HEK293 (cell line): ENCODE data around the gene PIK3C2G.

ENCODE experiments used
- CTCF ChIA-PET: fragments of 350-600 bp; formaldehyde crosslinking; extraction: SDS; loops from one replicate; lab custom pipeline; 2021; ENCODE audit warnings: antibody characterized with exemption; lab: Yijun Ruan, JAX
- POLR2A ChIA-PET: fragments of 300-600 bp; formaldehyde crosslinking; extraction: SDS; loops from one replicate; lab custom pipeline; 2020; ENCODE audit warnings: antibody characterized with exemption, inconsistent platforms; lab: Yijun Ruan, JAX
- H3K27ac ChIP-seq: fragments of 200-500 bp; sonication (Bioruptor generic); 2 replicates; pipeline ENCODE4 v1.5.1; 2014; ENCODE audit warnings: low read depth, low read length, control low read depth, inconsistent platforms; ENCODE audit errors: extremely low read depth
- H3K36me3 ChIP-seq, 2 experiments: fragments of 200-500 bp in 1 of 2; sonication (Bioruptor generic) in 1 of 2; 1 replicate in 1 of 2; 2 replicates in 1 of 2; pipeline ENCODE4 v1.5.1; 2014 to 2017; ENCODE audit warnings: inconsistent platforms in 2 of 2, low read length in 2 of 2; ENCODE audit not compliant: control insufficient read depth in 2 of 2, insufficient read depth in 1 of 2
- H3K4me1 ChIP-seq: fragments of 200-500 bp; sonication (Bioruptor generic); 2 replicates; pipeline ENCODE4 v1.5.1; 2014; ENCODE audit warnings: mild to moderate bottlenecking, low read length, inconsistent platforms; ENCODE audit not compliant: control insufficient read depth, insufficient read depth
- H3K4me3 ChIP-seq: 2 replicates; pipeline ENCODE4 v1.5.1; 2011; ENCODE audit warnings: low read depth, mild to moderate bottlenecking, control low read depth, low read length, moderate library complexity
- H3K9me3 ChIP-seq: fragments of 200-500 bp; sonication (Bioruptor generic); 2 replicates; pipeline ENCODE4 v1.5.1; 2014; ENCODE audit warnings: low read depth, low read length, inconsistent platforms; ENCODE audit not compliant: control insufficient read depth, insufficient read depth
- KLF1 ChIP-seq: fragments of 450-650 bp; formaldehyde crosslinking; IDR thresholded peaks from 2 replicates; pipeline ENCODE4 v1.5.1; 2016; ENCODE audit warnings: missing biosample characterization, missing genetic modification characterization
- SETDB1 ChIP-seq: IDR thresholded peaks from one replicate; pipeline ENCODE4 v1.6.1; 2017; ENCODE audit warnings: mild to moderate bottlenecking, low read length, moderate library complexity, mixed read lengths; ENCODE audit not compliant: insufficient read length
- SP3 ChIP-seq: fragments of 450-650 bp; formaldehyde crosslinking; IDR thresholded peaks from 2 replicates; pipeline ENCODE4 v1.5.1; 2016; ENCODE audit warnings: missing biosample characterization, missing genetic modification characterization
- SP7 ChIP-seq: fragments of 450-650 bp; formaldehyde crosslinking; IDR thresholded peaks from 2 replicates; pipeline ENCODE4 v1.5.1; 2016; ENCODE audit warnings: missing biosample characterization, missing genetic modification characterization
- WT1 ChIP-seq: fragments of 450-650 bp; formaldehyde crosslinking; IDR thresholded peaks from 2 replicates; pipeline ENCODE4 v1.5.1; 2016; ENCODE audit warnings: missing biosample characterization, missing genetic modification characterization
- ZNF10 ChIP-seq: fragments of 450-650 bp; formaldehyde crosslinking; IDR thresholded peaks from 2 replicates; pipeline ENCODE4 v1.5.1; 2017; ENCODE audit warnings: missing biosample characterization, missing genetic modification characterization
- ZNF214 ChIP-seq: fragments of 450-650 bp; formaldehyde crosslinking; IDR thresholded peaks from 2 replicates; pipeline ENCODE4 v1.5.1; 2017; ENCODE audit warnings: missing biosample characterization, mild to moderate bottlenecking, missing genetic modification characterization, borderline replicate concordance
- ZNF350 ChIP-seq: fragments of 450-650 bp; formaldehyde crosslinking; IDR thresholded peaks from 2 replicates; pipeline ENCODE4 v1.5.0; 2017; ENCODE audit warnings: missing biosample characterization, mild to moderate bottlenecking, missing genetic modification characterization
- ZNF354C ChIP-seq: fragments of 450-650 bp; formaldehyde crosslinking; IDR thresholded peaks from 2 replicates; pipeline ENCODE4 v1.5.1; 2016; ENCODE audit warnings: missing biosample characterization, missing genetic modification characterization, low read depth, borderline replicate concordance
- ZNF548 ChIP-seq: fragments of 450-650 bp; formaldehyde crosslinking; IDR thresholded peaks from 2 replicates; pipeline ENCODE4 v1.5.1; 2016; ENCODE audit warnings: missing biosample characterization, missing genetic modification characterization
- ZNF549 ChIP-seq: fragments of 450-650 bp; IDR thresholded peaks from 2 replicates; pipeline ENCODE4 v1.5.1; 2018; ENCODE audit warnings: missing biosample characterization, missing genetic modification characterization, mild to moderate bottlenecking, inconsistent platforms, moderate library complexity
- ZNF621 ChIP-seq: fragments of 450-650 bp; formaldehyde crosslinking; IDR thresholded peaks from 2 replicates; pipeline ENCODE4 v1.5.1; 2017; ENCODE audit warnings: missing biosample characterization, missing genetic modification characterization
- ZNF776 ChIP-seq: fragments of 450-650 bp; formaldehyde crosslinking; IDR thresholded peaks from 2 replicates; pipeline ENCODE4 v1.5.0; 2017; ENCODE audit warnings: missing biosample characterization, missing genetic modification characterization, borderline replicate concordance
- ZNF830 ChIP-seq: fragments of 450-650 bp; IDR thresholded peaks from 2 replicates; pipeline ENCODE4 v1.5.0; 2018; ENCODE audit warnings: missing biosample characterization, missing genetic modification characterization, low read depth, mild to moderate bottlenecking, moderate library complexity
- TF ChIP-seq, protein P1 (sequence below): fragments of 450-650 bp; formaldehyde crosslinking; IDR thresholded peaks from 2 replicates; pipeline ENCODE4 v1.5.0; 2017; ENCODE audit warnings: missing biosample characterization, missing genetic modification characterization, borderline replicate concordance
- TF ChIP-seq, protein P2 (sequence below): fragments of 450-650 bp; formaldehyde crosslinking; IDR thresholded peaks from 2 replicates; pipeline ENCODE4 v1.5.1; 2017; ENCODE audit warnings: missing biosample characterization, missing genetic modification characterization
- TF ChIP-seq, protein P3 (sequence below): fragments of 450-650 bp; formaldehyde crosslinking; IDR thresholded peaks from 2 replicates; pipeline ENCODE4 v1.5.1; 2016; ENCODE audit warnings: missing biosample characterization, missing genetic modification characterization
- TF ChIP-seq, protein P4 (sequence below): fragments of 450-650 bp; formaldehyde crosslinking; IDR thresholded peaks from 2 replicates; pipeline ENCODE4 v1.5.1; 2016; ENCODE audit warnings: missing biosample characterization, missing genetic modification characterization
- TF ChIP-seq, protein P5 (sequence below): fragments of 450-650 bp; IDR thresholded peaks from 2 replicates; pipeline ENCODE4 v1.5.1; 2018; ENCODE audit warnings: missing biosample characterization, mild to moderate bottlenecking, missing genetic modification characterization

The PIK3C2G gene

DNA sequence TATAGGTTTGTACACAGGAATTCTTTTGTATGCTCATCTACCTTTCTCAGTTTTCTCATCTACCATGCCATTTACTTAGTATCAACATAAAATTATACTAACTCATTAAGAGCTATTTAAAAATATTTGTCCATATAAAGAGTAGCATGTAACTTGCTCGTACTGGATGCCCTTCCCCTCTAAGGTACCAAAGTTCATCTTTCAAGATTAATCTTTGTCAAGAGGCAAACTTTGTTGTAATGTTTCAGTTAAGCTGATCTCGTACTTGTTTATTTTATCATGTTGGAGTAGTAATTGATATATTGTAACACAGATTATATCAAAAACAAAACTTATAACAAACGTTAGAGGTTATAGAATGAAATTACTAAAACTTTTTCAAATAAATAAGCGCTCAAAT, 128.5 kb downstream of the PIK3C2G start:
- Histone ChIP-seq H3K4me3 (no peak overlapping the region), H3K36me3 (no peaks in the 10 kb centered on the region), H3K4me1 (no peaks in the 10 kb centered on the region)
- POLR2A ChIA-PET, result no interaction called here
- TF ChIP-seq ZNF548 (tag by site-specific recombination) (no peak), ZNF350 (no peak), SP3 (tag by site-specific recombination) (no peak), ZNF549 (tag by site-specific recombination) (no peak), KLF1 (tag by site-specific recombination) (no peak), ZNF621 (no peak), ZNF354C (tag by site-specific recombination) (no peak), ZNF830 (tag by site-specific recombination) (no peak), WT1 (no peak), ZNF776 (tag by site-specific recombination) (no peak), ZNF214 (tag by site-specific recombination) (no peak), ZNF10 (no peak), SP7 (tag by site-specific recombination) (no peak), SETDB1 (no peak)
- TF ChIP-seq, protein P1, sequence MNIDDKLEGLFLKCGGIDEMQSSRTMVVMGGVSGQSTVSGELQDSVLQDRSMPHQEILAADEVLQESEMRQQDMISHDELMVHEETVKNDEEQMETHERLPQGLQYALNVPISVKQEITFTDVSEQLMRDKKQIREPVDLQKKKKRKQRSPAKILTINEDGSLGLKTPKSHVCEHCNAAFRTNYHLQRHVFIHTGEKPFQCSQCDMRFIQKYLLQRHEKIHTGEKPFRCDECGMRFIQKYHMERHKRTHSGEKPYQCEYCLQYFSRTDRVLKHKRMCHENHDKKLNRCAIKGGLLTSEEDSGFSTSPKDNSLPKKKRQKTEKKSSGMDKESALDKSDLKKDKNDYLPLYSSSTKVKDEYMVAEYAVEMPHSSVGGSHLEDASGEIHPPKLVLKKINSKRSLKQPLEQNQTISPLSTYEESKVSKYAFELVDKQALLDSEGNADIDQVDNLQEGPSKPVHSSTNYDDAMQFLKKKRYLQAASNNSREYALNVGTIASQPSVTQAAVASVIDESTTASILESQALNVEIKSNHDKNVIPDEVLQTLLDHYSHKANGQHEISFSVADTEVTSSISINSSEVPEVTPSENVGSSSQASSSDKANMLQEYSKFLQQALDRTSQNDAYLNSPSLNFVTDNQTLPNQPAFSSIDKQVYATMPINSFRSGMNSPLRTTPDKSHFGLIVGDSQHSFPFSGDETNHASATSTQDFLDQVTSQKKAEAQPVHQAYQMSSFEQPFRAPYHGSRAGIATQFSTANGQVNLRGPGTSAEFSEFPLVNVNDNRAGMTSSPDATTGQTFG (tag by site-specific recombination), result no peak
- TF ChIP-seq, protein P2, sequence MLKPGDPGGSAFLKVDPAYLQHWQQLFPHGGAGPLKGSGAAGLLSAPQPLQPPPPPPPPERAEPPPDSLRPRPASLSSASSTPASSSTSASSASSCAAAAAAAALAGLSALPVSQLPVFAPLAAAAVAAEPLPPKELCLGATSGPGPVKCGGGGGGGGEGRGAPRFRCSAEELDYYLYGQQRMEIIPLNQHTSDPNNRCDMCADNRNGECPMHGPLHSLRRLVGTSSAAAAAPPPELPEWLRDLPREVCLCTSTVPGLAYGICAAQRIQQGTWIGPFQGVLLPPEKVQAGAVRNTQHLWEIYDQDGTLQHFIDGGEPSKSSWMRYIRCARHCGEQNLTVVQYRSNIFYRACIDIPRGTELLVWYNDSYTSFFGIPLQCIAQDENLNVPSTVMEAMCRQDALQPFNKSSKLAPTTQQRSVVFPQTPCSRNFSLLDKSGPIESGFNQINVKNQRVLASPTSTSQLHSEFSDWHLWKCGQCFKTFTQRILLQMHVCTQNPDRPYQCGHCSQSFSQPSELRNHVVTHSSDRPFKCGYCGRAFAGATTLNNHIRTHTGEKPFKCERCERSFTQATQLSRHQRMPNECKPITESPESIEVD (tag by site-specific recombination), result no peak
- TF ChIP-seq, protein P3, sequence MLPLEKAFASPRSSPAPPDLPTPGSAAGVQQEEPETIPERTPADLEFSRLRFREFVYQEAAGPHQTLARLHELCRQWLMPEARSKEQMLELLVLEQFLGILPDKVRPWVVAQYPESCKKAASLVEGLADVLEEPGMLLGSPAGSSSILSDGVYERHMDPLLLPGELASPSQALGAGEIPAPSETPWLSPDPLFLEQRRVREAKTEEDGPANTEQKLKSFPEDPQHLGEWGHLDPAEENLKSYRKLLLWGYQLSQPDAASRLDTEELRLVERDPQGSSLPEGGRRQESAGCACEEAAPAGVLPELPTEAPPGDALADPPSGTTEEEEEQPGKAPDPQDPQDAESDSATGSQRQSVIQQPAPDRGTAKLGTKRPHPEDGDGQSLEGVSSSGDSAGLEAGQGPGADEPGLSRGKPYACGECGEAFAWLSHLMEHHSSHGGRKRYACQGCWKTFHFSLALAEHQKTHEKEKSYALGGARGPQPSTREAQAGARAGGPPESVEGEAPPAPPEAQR (tag by site-specific recombination), result no peak
- TF ChIP-seq, protein P4, sequence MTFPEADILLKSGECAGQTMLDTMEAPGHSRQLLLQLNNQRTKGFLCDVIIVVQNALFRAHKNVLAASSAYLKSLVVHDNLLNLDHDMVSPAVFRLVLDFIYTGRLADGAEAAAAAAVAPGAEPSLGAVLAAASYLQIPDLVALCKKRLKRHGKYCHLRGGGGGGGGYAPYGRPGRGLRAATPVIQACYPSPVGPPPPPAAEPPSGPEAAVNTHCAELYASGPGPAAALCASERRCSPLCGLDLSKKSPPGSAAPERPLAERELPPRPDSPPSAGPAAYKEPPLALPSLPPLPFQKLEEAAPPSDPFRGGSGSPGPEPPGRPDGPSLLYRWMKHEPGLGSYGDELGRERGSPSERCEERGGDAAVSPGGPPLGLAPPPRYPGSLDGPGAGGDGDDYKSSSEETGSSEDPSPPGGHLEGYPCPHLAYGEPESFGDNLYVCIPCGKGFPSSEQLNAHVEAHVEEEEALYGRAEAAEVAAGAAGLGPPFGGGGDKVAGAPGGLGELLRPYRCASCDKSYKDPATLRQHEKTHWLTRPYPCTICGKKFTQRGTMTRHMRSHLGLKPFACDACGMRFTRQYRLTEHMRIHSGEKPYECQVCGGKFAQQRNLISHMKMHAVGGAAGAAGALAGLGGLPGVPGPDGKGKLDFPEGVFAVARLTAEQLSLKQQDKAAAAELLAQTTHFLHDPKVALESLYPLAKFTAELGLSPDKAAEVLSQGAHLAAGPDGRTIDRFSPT (tag by site-specific recombination), result no peak
- TF ChIP-seq, protein P5, sequence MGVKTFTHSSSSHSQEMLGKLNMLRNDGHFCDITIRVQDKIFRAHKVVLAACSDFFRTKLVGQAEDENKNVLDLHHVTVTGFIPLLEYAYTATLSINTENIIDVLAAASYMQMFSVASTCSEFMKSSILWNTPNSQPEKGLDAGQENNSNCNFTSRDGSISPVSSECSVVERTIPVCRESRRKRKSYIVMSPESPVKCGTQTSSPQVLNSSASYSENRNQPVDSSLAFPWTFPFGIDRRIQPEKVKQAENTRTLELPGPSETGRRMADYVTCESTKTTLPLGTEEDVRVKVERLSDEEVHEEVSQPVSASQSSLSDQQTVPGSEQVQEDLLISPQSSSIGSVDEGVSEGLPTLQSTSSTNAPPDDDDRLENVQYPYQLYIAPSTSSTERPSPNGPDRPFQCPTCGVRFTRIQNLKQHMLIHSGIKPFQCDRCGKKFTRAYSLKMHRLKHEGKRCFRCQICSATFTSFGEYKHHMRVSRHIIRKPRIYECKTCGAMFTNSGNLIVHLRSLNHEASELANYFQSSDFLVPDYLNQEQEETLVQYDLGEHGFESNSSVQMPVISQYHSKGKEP (tag by site-specific recombination), result no peak
- TF ChIP-seq, all 188 proteins: peak for 0
- Histone ChIP-seq H3K9me3 (no peaks in the 10 kb centered on the region; the same call in 1 of the 2 replicates), H3K27ac (no peak overlapping the region)
- CTCF ChIA-PET, result no interaction called here
